ENCODE measurements around the gene ABRACL. TPM values are rescaled to one million over a fixed set of nuclear protein-coding genes. Genes with fewer than 3 reads are reported as not detected.
A peak's percentile ranks its signal among the peaks of the same experiment; 100 is the strongest.
"Not testable (repeated sequence)": the region's sequence is repeated elsewhere in the genome, so short reads cannot be mapped to it uniquely, and the experiment has no call there.

The ABRACL gene
- total RNA-seq (2014; rRNA removed; shearing (Covaris generic)) = 74.3 and 75.7 TPM in 2 replicates
- polyA plus RNA-seq (2015; cell fraction: cytosol; rRNA removed) = 44.6 and 58.4 TPM in 2 replicates
- 10.4 and 10.9 TPM in 2 replicates for polyA plus RNA-seq (2015; cell fraction: nucleus; rRNA removed)

GRCh38 chr6:139028658-139029469, at the start of gene ABRACL:
ABRACL (plus strand) TSS chr6:139028745; CDS start chr6:139034161, 5,416 bp downstream.
- in situ Hi-C loops (cut with HindIII; ENCODE audit: low pct_unique_long_range_greater_than_20kb, low sequenced_read_pairs) = no loop called here
- DNase-seq (ENCODE audit: low read depth, low spot score) = peak; percentile 63

GRCh38 chr6:138979365-138979764, 49.2 kb upstream of the ABRACL start:
- in situ Hi-C loops (cut with HindIII; ENCODE audit: low pct_unique_long_range_greater_than_20kb, low sequenced_read_pairs) = no loop called here
- DNase-seq (ENCODE audit: low read depth, low spot score) = no peak

GRCh38 chr6:138979813-138980668, 48.5 kb upstream of the ABRACL start:
- in situ Hi-C loops (cut with HindIII; ENCODE audit: low pct_unique_long_range_greater_than_20kb, low sequenced_read_pairs) = no loop called here
- no peak for DNase-seq (ENCODE audit: low read depth, low spot score)

- in situ Hi-C loops (cut with HindIII; ENCODE audit: low pct_unique_long_range_greater_than_20kb, low sequenced_read_pairs) = no loop called here
- DNase-seq (ENCODE audit: low read depth, low spot score) = no peak
Measured at GRCh38 chr6:138981416-138981815, 47.1 kb upstream of the ABRACL start.

- in situ Hi-C loops (cut with HindIII; ENCODE audit: low pct_unique_long_range_greater_than_20kb, low sequenced_read_pairs) = no loop called here
- DNase-seq (ENCODE audit: low read depth, low spot score) = no peak
Measured at GRCh38 chr6:138986578-138986977, 42.0 kb upstream of the ABRACL start.

- in situ Hi-C loops (cut with HindIII; ENCODE audit: low pct_unique_long_range_greater_than_20kb, low sequenced_read_pairs) = no loop called here
- DNase-seq (ENCODE audit: low read depth, low spot score) = no peak
Measured at GRCh38 chr6:138987080-138987642, 41.4 kb upstream of the ABRACL start.

- DNase-seq (ENCODE audit: low read depth, low spot score) = peak; percentile 87
- in situ Hi-C loops (cut with HindIII; ENCODE audit: low pct_unique_long_range_greater_than_20kb, low sequenced_read_pairs) = no loop called here
Measured at GRCh38 chr6:138987643-138988468, 40.7 kb upstream of the ABRACL start, which contains the start of gene REPS1. REPS1 (minus strand) TSS chr6:138988253; CDS start chr6:138987682, 571 bp downstream.

GRCh38 chr6:138988469-138988834, 40.1 kb upstream of the ABRACL start:
- DNase-seq (ENCODE audit: low read depth, low spot score) = no peak
- in situ Hi-C loops (cut with HindIII; ENCODE audit: low pct_unique_long_range_greater_than_20kb, low sequenced_read_pairs) = no loop called here

GRCh38 chr6:138989098-138989983, 39.2 kb upstream of the ABRACL start:
- in situ Hi-C loops (cut with HindIII; ENCODE audit: low pct_unique_long_range_greater_than_20kb, low sequenced_read_pairs) = no loop called here

GRCh38 chr6:138991206-138991605, 37.3 kb upstream of the ABRACL start:
- in situ Hi-C loops (cut with HindIII; ENCODE audit: low pct_unique_long_range_greater_than_20kb, low sequenced_read_pairs) = no loop called here
- DNase-seq (ENCODE audit: low read depth, low spot score) = no peak

More at GRCh38 chr6:138989098-138989983, 39.2 kb upstream of the ABRACL start:
- DNase-seq (ENCODE audit: low read depth, low spot score) = no peak

GRCh38 chr6:138992965-138993364, 35.6 kb upstream of the ABRACL start:
- in situ Hi-C loops (cut with HindIII; ENCODE audit: low pct_unique_long_range_greater_than_20kb, low sequenced_read_pairs); DNase-seq (ENCODE audit: low read depth, low spot score): not testable (repeated sequence)

GRCh38 chr6:138993410-138993809, 35.1 kb upstream of the ABRACL start:
- DNase-seq (ENCODE audit: low read depth, low spot score); in situ Hi-C loops (cut with HindIII; ENCODE audit: low pct_unique_long_range_greater_than_20kb, low sequenced_read_pairs): not testable (repeated sequence)

- in situ Hi-C loops (cut with HindIII; ENCODE audit: low pct_unique_long_range_greater_than_20kb, low sequenced_read_pairs) = no loop called here
Measured at GRCh38 chr6:138996524-138996923, 32.0 kb upstream of the ABRACL start.

GRCh38 chr6:138997136-138997535, 31.4 kb upstream of the ABRACL start:
- in situ Hi-C loops (cut with HindIII; ENCODE audit: low pct_unique_long_range_greater_than_20kb, low sequenced_read_pairs) = no loop called here
- DNase-seq (ENCODE audit: low read depth, low spot score) = no peak

More at GRCh38 chr6:138996524-138996923, 32.0 kb upstream of the ABRACL start:
- no peak for DNase-seq (ENCODE audit: low read depth, low spot score)

GRCh38 chr6:138999949-139000725, 28.4 kb upstream of the ABRACL start:
- in situ Hi-C loops (cut with HindIII; ENCODE audit: low pct_unique_long_range_greater_than_20kb, low sequenced_read_pairs) = no loop called here
- DNase-seq (ENCODE audit: low read depth, low spot score) = no peak
